Activated CD4-positive, alpha-beta T cell treated with anti-CD3 and anti-CD28 coated beads, Interleukin-2, amount 50 U/mL, for 1 hour (primary cell): ENCODE data around the gene OR7G1.

Source experiments
- DNase-seq: peaks from one replicate; pipeline ENCODE4 v3.0.0-alpha.2; 2020

Gene OR7G1, protein sequence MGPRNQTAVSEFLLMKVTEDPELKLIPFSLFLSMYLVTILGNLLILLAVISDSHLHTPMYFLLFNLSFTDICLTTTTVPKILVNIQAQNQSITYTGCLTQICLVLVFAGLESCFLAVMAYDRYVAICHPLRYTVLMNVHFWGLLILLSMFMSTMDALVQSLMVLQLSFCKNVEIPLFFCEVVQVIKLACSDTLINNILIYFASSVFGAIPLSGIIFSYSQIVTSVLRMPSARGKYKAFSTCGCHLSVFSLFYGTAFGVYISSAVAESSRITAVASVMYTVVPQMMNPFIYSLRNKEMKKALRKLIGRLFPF

DNA sequence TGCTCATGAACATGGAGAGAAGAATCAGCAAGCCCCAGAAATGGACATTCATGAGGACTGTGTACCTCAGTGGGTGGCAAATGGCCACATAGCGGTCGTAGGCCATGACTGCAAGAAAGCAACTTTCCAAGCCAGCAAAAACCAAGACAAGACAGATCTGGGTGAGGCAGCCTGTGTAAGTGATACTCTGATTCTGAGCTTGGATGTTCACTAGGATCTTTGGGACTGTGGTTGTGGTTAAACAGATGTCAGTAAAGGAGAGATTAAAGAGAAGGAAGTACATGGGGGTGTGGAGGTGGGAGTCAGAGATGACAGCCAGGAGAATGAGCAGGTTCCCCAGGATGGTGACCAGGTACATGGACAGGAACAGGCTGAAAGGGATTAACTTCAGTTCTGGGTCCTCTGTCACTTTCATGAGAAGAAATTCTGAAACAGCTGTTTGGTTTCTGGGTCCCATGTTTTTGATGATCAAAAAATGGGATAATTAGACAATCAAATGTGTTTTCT is at the start of gene OR7G1:
OR7G1 (minus strand) TSS at position 457 of the 507 bp plus-strand sequence; CDS start at position 457, 0 bp downstream.
- no peak for DNase-seq

- DNase-seq = no peak
These were observed 49.7 kb upstream of the OR7G1 start for GRCh38 chr19:9165261-9165660.

GRCh38 chr19:9161427-9161826 is 45.9 kb upstream of the OR7G1 start:
- DNase-seq = no peak

GRCh38 chr19:9159891-9160290 is 44.3 kb upstream of the OR7G1 start:
- DNase-seq = no peak

GRCh38 chr19:9156304-9156703 is 40.7 kb upstream of the OR7G1 start:
- DNase-seq = no peak

DNA sequence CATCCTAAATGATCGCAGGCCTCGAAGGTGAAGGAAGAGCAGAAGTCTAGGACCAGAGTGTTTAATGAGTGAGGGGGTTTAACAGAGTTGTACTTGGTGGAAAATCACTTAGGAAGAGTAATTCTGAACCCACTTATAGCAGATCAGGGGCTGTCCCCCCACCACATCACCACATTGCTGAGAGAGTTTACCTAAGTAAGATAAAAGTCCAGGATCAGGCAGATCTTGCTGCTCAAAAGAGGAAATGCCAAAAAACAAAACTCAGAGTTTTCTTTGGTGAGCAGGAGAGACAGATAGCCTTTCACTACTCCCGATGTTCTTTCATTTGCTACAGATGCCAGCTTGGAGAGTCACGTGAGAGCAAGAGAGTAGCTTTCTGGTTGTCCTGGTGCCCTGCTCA is 40.0 kb upstream of the OR7G1 start:
- no peak for DNase-seq

DNA sequence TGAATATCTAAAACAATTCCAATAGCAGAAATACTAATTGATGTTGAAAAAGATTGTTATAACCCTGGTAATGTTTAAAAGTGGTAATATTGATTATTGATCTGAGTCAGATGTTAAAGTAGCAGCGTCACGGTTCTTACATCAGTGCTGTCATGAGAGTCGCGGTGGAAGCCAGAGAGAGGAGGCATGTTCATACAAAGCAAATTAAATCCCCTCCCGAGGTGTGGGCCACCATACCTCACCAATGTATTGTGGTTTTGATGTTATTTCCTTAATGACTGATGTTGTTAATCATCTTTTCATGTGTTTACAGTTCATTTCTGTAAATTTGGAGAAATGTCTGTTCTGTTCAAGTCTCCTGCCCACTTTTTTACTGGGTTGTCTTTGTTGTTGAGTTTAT is 35.8 kb upstream of the OR7G1 start:
- DNase-seq = no peak

GRCh38 chr19:9150650-9151049 is 35.1 kb upstream of the OR7G1 start:
- no peak for DNase-seq

GRCh38 chr19:9149997-9150396 is 34.4 kb upstream of the OR7G1 start:
- DNase-seq = no peak

DNA sequence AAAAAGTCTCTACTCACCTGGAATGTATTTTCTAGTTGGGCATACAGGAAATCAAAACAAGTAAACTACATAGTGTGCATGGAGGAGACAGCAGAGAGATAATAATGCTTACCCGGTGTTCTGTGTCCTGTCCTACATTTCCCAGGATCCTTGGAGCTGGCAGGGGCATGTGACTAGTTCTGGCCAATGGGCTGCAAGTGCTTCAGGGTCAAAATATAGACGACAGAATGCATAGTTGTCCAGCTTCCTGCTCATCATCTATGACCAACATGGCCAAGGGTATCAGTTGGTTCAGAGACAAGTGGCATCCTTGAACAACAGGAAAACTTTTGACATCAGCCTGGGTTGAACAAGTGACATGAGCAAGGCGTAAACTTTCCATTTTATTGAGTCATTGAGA is 33.1 kb upstream of the OR7G1 start:
- DNase-seq = no peak

GRCh38 chr19:9146882-9147281 is 31.3 kb upstream of the OR7G1 start:
- DNase-seq = no peak

- DNase-seq = no peak
These were observed 29.4 kb upstream of the OR7G1 start for GRCh38 chr19:9144920-9145319.

- peak; percentile 88 for DNase-seq
These were observed 24.8 kb upstream of the OR7G1 start, which contains the start of gene ZNF317 for GRCh38 chr19:9140159-9140874. ZNF317 (plus strand) TSS chr19:9140397; CDS start chr19:9156017, 15,620 bp downstream.

DNA sequence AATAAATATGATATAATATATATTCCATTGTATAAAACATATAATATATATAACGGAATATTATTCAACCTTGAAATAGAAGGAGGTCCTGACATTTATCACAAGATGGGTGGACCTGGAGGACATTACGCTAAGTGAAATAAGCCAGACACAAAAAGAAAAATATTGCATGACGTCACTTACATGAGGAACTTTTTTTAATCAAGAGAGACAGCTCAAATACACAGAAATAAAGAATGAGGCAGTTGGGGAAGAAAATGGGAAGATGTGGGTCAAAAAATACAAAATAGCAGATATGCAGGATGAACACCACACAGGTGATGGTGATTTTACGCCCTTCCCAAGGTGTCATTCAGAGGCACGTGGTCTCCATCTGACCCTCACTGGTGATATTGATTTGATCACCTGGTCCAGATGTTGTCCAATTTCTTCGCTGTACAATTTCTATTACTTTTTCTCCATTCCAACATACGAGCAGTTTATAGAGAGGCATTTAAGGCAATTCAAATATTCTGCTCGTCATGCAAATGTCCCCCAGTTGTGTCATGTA is 24.1 kb upstream of the OR7G1 start:
- no peak for DNase-seq

- DNase-seq = no peak
These were observed 16.9 kb upstream of the OR7G1 start for GRCh38 chr19:9132422-9132821.

DNA sequence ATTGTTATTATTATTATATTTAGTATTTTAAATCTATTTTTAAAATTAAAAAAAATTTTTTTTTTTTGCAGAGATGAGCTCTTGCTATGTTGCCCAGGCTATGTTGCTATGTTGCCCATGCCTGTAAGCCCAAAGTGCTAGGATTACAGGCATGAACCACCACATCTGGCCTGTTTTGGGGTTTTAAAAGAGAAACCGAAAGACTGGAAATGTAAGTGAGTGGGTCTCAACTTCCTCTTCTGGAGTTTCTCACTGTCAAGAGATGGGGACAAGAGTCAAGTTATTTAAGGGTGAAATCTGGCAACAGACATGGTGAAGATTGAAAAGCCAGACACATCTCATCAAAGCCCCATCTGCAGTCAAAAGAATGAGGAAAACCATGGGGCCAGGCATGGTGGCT is 15.4 kb upstream of the OR7G1 start:
- DNase-seq = no peak

GRCh38 chr19:9128171-9128570 is 12.6 kb upstream of the OR7G1 start:
- no peak for DNase-seq

- DNase-seq = no peak
These were observed 11.4 kb upstream of the OR7G1 start, which contains the start of gene OR7G3 for GRCh38 chr19:9126900-9127405. OR7G3 (minus strand) TSS chr19:9126950; CDS start chr19:9126950, 0 bp downstream.

GRCh38 chr19:9116547-9116946 is 984 bp upstream of the OR7G1 start:
- no peak for DNase-seq

DNA sequence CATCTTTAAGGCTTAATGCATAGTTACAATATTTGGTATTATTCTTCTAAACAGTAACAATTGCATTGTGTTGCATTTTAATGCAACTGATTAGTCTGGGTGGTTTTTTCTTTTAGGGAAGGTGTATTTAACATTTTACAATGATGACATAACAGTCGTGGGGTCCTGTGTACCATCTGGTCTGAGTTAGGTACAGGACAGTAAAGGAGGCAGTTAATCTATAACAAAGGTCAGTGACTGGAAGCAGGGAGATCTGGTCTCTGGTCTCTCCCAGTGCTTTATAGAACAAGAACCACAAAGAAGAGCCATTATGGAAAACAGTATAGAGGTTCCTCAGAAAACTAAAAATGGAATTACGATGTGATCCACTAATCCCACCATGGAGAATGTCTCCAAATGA is 5.6 kb downstream of the OR7G1 start:
- DNase-seq = no peak

DNA sequence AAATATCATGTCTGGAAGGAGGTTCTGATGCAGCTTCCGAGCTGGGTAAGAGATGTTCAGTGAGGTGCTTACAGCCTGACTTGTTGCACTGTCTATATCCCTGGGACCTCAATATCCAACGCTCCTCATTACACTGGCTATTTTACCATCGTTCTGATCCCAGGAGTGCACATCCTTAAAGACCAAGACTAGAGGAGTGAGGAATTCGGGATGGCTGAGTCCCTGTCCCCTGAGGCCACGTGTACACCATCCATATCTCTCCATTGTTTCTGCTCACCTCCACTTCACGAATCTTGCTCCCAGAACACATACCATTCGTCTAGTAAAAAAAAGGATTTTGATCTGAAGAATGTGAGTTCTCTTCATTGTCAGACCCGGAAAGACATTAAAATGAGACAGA is 8.2 kb downstream of the OR7G1 start, which contains the start of gene OR7G2:
OR7G2 (minus strand) TSS at position 101 of the 400 bp plus-strand sequence. CDS start 4,232 bp downstream, outside the sequence.
- DNase-seq = no peak

GRCh38 chr19:9086761-9087160 is 28.8 kb downstream of the OR7G1 start, which contains the start of gene OR1M1:
OR1M1 (plus strand) TSS chr19:9087061; CDS start chr19:9093245, 6,184 bp downstream.
- no peak for DNase-seq

- no peak for DNase-seq
These were observed 36.9 kb downstream of the OR7G1 start for GRCh38 chr19:9078651-9079050.
